Omental fat pad (tissue), 4 donors: ENCODE measurements around the gene C3orf18. TPM values are rescaled to one million over a fixed set of nuclear protein-coding genes. Genes with fewer than 3 reads are reported as not detected.

ENCODE experiments used
- ATAC-seq: fragments of 150-250 bp; one replicate; pipeline ENCODE4 v1.9.1; 2016; ENCODE audit warnings: mild to moderate bottlenecking, moderate library complexity; ENCODE audit not compliant: low FRiP score
- DNase-seq: peaks from one replicate; pipeline ENCODE4 v3.0.0-alpha.2; 2019; ENCODE audit warnings: low spot score
- total RNA-seq, 4 donors: library from RNA; depleted of rRNA; stranded (reverse); fragments of >200 nt; gene quantifications; one replicate each; pipeline ENCODE4 v1.1.0, GENCODE V29; 2016
- TF ChIP-seq, protein P1 (sequence below), 3 donors: fragments of 450-650 bp; IDR thresholded peaks; one replicate each; pipeline ENCODE4 v1.5.1; 2016 to 2017; ENCODE audit warnings: antibody characterized with exemption in 3 of 3, mild to moderate bottlenecking in 3 of 3, moderate library complexity in 2 of 3

Gene C3orf18
- total RNA-seq, 4 donors from 2014 or later: 4.4 to 11.1 (median 9.2) TPM

DNA sequence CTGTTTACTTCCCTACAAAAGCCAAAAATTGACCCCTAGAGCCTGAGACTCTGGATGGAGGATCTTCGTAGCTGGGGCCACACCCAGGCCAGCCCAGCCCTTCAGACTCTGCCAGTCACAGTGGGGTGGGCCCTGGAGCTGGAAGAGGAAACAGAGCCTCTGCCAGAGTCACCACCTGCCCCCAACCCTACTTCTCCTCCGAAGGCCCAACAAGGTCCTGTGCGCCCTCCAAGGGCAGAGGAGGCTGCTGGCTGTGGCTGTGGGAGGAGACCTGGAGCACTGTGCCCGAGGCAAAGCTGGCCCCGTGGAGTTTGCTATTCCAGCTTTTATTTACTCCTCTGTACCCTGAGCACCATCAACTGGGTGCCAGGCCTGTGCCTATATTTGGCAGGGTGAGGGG lies 25.0 kb upstream of the C3orf18 start:
- no peak for DNase-seq
- TF ChIP-seq, protein P1, sequence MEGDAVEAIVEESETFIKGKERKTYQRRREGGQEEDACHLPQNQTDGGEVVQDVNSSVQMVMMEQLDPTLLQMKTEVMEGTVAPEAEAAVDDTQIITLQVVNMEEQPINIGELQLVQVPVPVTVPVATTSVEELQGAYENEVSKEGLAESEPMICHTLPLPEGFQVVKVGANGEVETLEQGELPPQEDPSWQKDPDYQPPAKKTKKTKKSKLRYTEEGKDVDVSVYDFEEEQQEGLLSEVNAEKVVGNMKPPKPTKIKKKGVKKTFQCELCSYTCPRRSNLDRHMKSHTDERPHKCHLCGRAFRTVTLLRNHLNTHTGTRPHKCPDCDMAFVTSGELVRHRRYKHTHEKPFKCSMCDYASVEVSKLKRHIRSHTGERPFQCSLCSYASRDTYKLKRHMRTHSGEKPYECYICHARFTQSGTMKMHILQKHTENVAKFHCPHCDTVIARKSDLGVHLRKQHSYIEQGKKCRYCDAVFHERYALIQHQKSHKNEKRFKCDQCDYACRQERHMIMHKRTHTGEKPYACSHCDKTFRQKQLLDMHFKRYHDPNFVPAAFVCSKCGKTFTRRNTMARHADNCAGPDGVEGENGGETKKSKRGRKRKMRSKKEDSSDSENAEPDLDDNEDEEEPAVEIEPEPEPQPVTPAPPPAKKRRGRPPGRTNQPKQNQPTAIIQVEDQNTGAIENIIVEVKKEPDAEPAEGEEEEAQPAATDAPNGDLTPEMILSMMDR (IDR thresholded peaks at IDR 0.05): no peak
- ATAC-seq: no peak

- DNase-seq (no peak), ATAC-seq (no peak)
- TF ChIP-seq, protein P1 (IDR thresholded peaks at IDR 0.05): no peak
Observed at GRCh38 chr3:50591196-50591741, 23.7 kb upstream of the C3orf18 start.

- no peak for DNase-seq
- TF ChIP-seq, protein P1 (IDR thresholded peaks at IDR 0.05): no peak
- no peak for ATAC-seq
Observed at GRCh38 chr3:50588759-50589433, 21.3 kb upstream of the C3orf18 start.

DNA sequence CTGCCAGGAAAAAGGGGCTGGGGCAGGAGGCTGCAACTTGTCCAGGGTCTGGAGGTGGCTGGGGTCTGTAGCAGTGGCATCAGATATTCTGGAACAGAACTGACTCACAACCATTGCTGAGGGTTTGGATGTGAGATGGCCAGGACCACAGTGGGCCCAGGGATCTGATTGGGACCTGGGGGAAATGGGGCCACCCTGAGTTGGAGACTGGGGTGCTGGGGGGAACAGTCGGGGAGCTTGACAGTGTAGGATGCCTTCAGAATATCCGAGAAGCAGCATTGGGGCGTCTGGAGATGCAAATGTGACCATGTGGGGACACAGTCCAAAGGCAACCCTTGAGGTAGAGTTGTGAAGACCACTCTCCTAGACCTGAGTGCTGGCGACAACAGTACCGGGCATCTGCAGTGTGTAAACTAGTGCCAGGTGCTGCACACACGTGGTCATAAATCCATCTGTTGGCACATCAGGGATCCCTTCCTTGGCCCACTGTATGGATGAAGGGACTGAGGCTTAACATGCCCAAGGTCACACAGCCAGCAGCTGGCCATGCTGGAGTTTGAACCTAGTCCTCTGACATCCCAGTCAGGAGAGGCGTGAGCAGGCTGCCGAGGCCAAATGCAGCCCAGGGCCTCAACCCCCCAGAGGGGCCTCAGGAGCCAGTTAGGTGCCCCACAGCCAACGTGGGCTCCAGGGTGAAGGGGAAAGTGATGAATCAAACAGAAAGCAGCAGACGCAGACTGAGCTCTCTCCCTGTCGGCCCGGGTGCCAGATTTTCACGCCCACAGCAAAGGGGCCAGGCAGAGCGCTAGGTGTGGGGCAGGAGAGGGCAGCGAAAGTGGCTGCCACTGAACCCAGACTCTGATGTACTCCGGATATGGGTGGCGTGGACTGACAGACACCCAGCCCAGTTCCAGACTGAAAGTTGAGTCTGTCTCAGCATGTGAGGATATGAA lies 20.5 kb upstream of the C3orf18 start:
- ATAC-seq (peak; percentile 25), DNase-seq (no peak)
- TF ChIP-seq, protein P1 (IDR thresholded peaks at IDR 0.05): no peak

- ATAC-seq (no peak), DNase-seq (no peak)
- TF ChIP-seq, protein P1 (IDR thresholded peaks at IDR 0.05): no peak
Observed at GRCh38 chr3:50587373-50587772, 19.8 kb upstream of the C3orf18 start.

DNA sequence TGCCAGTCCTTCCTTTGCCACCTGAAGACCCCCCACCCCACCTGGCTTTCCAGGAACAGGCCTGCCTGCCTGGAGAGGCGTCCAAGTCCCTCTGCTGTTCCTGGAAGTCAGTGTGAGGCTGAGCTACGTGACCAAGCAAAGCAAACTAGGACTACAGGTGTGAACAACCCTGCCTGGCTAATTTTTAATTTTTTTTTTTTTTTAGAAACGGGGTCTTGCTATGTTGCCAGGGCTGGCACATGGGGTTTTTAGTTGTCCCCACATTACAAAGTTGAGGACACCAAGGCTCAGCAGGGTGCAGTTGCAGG lies 19.2 kb upstream of the C3orf18 start:
- TF ChIP-seq, protein P1 (IDR thresholded peaks at IDR 0.05): no peak
- ATAC-seq: no peak
- no peak for DNase-seq
